Heart right ventricle (tissue), 16 donors: Measurements from ENCODE around the gene HYCC1. TPM values are rescaled to one million over a fixed set of nuclear protein-coding genes. Genes with fewer than 3 reads are reported as not detected.
A peak's percentile ranks its signal among the peaks of the same experiment; 100 is the strongest.

Experiments used
- ATAC-seq, 8 donors: fragments of 200-7000 bp; cut with Tn5 transposase; one replicate each; pipeline ENCODE4 v1.9.1; 2020; ENCODE audit warnings: mild to moderate bottlenecking in 8 of 8, moderate library complexity in 8 of 8, moderate number of reproducible peaks in 1 of 8
- DNase-seq, 2 donors: peaks; one replicate each; pipeline ENCODE4 v3.0.0-alpha.2; 2020
- H3K27ac ChIP-seq, 10 donors: fragments of 200-600 bp; sonication (generic) in 2 of 10; one replicate each; pipeline versions ENCODE4 v1.5.0 to v1.8.0; 2020 to 2022; ENCODE audit warnings: mild to moderate bottlenecking in 3 of 10
- H3K27me3 ChIP-seq, 7 donors: fragments of 200-600 bp; one replicate each; pipeline ENCODE4 v1.8.0; 2021 to 2022; ENCODE audit warnings: mild to moderate bottlenecking in 2 of 7
- H3K36me3 ChIP-seq, 9 donors: fragments of 200-600 bp; sonication (generic) in 1 of 9; one replicate each; pipeline versions ENCODE4 v1.5.0 to v1.8.0; 2020 to 2022; ENCODE audit warnings: mild to moderate bottlenecking in 2 of 9
- H3K4me1 ChIP-seq, 9 donors: fragments of 200-600 bp; sonication (generic) in 1 of 9; one replicate each; pipeline versions ENCODE4 v1.5.0 to v1.8.0; 2020 to 2022; ENCODE audit warnings: mild to moderate bottlenecking in 4 of 9
- H3K4me3 ChIP-seq, 10 donors: fragments of 200-600 bp; sonication (generic) in 2 of 10; one replicate each; pipeline versions ENCODE4 v1.5.0 to v1.8.0; 2020 to 2022; ENCODE audit warnings: mild to moderate bottlenecking in 7 of 10, moderate library complexity in 2 of 10
- H3K9me3 ChIP-seq, 11 donors: fragments of 200-600 bp in 10 of 11; sonication (generic) in 2 of 11; one replicate each; pipeline versions ENCODE4 v1.5.0 to v1.8.0; 2013 to 2022; ENCODE audit warnings: mild to moderate bottlenecking in 2 of 11, control low read depth in 1 of 11, moderate library complexity in 1 of 11
- CTCF ChIP-seq, 9 donors: fragments of 200-600 bp; sonication (generic) in 2 of 9; IDR thresholded peaks; one replicate each; pipeline versions ENCODE4 v1.5.0 to v1.8.0; 2021 to 2022; ENCODE audit warnings: antibody characterized with exemption in 9 of 9, mild to moderate bottlenecking in 5 of 9, moderate library complexity in 1 of 9
- WGBS, 2 donors: extraction: QIAGEN DNeasy Blood & Tissue Kit; methylation state at CpG; one replicate each; pipeline ENCODE4 v1.1.7; 2013; ENCODE audit warnings: inconsistent platforms in 1 of 2; 5-methylcytosine and 5-hydroxymethylcytosine counted together
- intact Hi-C, 10 donors: fragments of 100-400 bp; cut with DNase I; formaldehyde crosslinking; loops; one replicate each; pipeline versions ENCODE4 v1.11.1 to v1.14.2; 2022
- polyA plus RNA-seq, 2 donors: library from polyadenylated mRNA; stranded (reverse); fragments of 200-250 nt; gene quantifications; one replicate each; pipeline ENCODE4 v1.2.3, GENCODE V29; 2013
- total RNA-seq, 10 donors: library from RNA; stranded (reverse); fragmentation: NEBNext Ultra II Directional in 3 of 10; extraction: Animal tissue kit (Norgen Biotek cat#: 25700) in 3 of 10; gene quantifications; one replicate each; pipeline versions ENCODE4 v1.2.1 to v1.2.4, GENCODE V29; 2021 to 2023
- donor health status: Arrhythmogenic right ventricular cardiomyopathy.
- donor health status: ischemic (EF 13 %, LVEDD 7.1; RV severe dilation, severe dysfunction).
- donor health status: healthy with polysubstance abuse.
- donor health status: DM: no; HTN: yes; CAD: no.
- donor health status: DM: no; HTN: no; CAD: no.
- donor health status: ischemic (EF 25% LVEDD 6.9; RV normal size, moderate dysfunction).
- donor health status: ischemic (EF 25% LVEDD 5.7; RV mildly dilated, moderate dysfunction).
- donor health status: healthy.
- donor health status: DM: yes; HTN: yes; CAD: no.
- donor health status: Ischemic cardiomyopathy.
- donor health status: ischemic (EF 35%, LVEDD 5.7; RV mildly dilated, moderate dysfunction).
- donor health status: nonischemic (EF 11% LVEDD 7.7; RV severe dilation, severe dysfunction).
- donor health status: DM: yes; HTN: yes; CAD: no.
- donor health status: PGD.
- donor health status: ischemic (EF 29% LVEDD 5.4; RV normal size, mild dysfunction).
- donor health status: nonischemic (EF 23%, LVEDD 6.1; RV moderate dilation, normal function).

HYCC1 gene
- total and polyA plus RNA-seq, 12 donors = 5.9 to 39.6 (median 33.2) TPM

DNA sequence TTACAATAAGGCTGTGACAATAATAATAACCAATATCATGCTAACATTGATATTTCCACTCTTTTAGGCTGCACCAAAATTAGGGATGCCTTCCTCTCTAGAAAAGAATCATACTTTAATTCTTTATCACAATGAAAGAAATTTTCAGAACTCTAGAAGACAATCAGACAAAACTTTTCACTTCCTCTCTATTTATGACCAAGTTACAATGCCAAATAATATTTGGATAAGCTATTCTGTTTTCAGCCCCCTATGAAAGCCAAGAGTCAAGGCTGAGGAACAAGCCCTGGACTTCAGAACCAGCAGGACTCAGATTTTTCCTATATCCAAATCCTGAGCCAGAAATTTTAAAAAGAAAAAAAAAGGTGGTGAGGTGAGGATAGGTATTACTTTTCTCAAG is 4.6 kb downstream of the HYCC1 start:
- Histone ChIP-seq H3K36me3 (no peaks in the 10 kb centered on the region), H3K9me3 (no peaks in the 10 kb centered on the region), H3K4me3 (no peak overlapping the region), H3K4me1 (peaks cover 1 to 59% (median 45%) of the 10 kb centered on the region in 9 donors), H3K27ac (peak overlapping the region in 1 of 10 donors; percentile 29), H3K27me3 (no peaks in the 10 kb centered on the region)
- DNase-seq (no peak), ATAC-seq (no peak)
- no peak for TF ChIP-seq CTCF (IDR thresholded peaks at IDR 0.05)
- intact Hi-C loops = no loop called here

DNA sequence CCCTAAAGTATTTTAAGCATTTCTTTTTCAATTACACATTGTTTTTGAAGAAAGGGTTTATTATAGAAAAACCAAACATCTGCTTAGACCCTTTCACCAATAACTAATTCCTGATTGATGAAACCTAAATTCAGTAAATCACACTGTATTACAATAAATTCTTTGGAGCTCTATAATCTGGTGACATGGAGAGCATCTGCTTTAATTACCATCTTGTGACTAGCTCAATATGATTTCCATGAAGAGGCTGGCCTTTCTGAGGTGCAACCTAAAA is 9.7 kb downstream of the HYCC1 start:
- DNase-seq (no peak), ATAC-seq (no peak)
- Histone ChIP-seq H3K36me3 (no peaks in the 10 kb centered on the region), H3K4me1 (peaks cover 8 to 46% (median 20%) of the 10 kb centered on the region in 9 donors), H3K27ac (peak overlapping the region in 4 of 10 donors; percentile 13 to 61 (median 38)), H3K4me3 (no peak overlapping the region), H3K9me3 (no peaks in the 10 kb centered on the region), H3K27me3 (no peaks in the 10 kb centered on the region)
- no peak for TF ChIP-seq CTCF (IDR thresholded peaks at IDR 0.05)
- intact Hi-C loops = no loop called here

- Histone ChIP-seq H3K4me3 (no peak overlapping the region), H3K27me3 (no peaks in the 10 kb centered on the region), H3K4me1 (peaks cover 8 to 43% (median 17%) of the 10 kb centered on the region in 9 donors), H3K36me3 (no peaks in the 10 kb centered on the region), H3K9me3 (no peaks in the 10 kb centered on the region), H3K27ac (peak overlapping the region in 4 of 10 donors; percentile 13 to 61 (median 38))
- ATAC-seq (no peak), DNase-seq (no peak)
- intact Hi-C loops = no loop called here
- no peak for TF ChIP-seq CTCF (IDR thresholded peaks at IDR 0.05)
- WGBS, 2 donors = 33 to 46% methylated on average over 2 of the region's 2 CpGs
Observed at GRCh38 chr7:23003505-23004246, 10.3 kb downstream of the HYCC1 start.

DNA sequence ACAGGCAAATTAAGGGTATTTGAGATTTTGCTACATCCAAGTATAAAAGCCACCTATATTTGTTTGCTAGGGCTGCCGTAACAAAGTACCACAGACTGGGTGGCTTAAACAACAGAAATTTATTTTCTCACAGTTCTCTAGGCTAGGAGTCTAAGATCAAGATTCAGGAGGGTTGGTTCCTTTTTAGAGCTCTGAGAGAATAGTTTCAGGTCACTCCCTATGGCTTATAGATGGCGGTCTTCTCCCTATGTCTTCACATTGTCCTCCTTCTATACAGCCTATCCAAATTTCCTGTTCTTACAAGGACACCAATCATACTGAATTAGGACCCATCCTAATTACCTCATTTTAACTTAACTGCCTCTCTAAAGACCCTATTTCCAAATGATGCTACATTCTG is 11.2 kb downstream of the HYCC1 start:
- intact Hi-C loops = no loop called here
- ATAC-seq (no peak), DNase-seq (no peak)
- Histone ChIP-seq H3K36me3 (no peaks in the 10 kb centered on the region), H3K27ac (no peak overlapping the region), H3K27me3 (no peaks in the 10 kb centered on the region), H3K9me3 (no peaks in the 10 kb centered on the region), H3K4me1 (peaks cover 8 to 47% (median 16%) of the 10 kb centered on the region in 9 donors), H3K4me3 (no peak overlapping the region)
- no peak for TF ChIP-seq CTCF (IDR thresholded peaks at IDR 0.05)
- WGBS, 2 donors = 97 to 100% methylated on average over 2 of the region's 2 CpGs
